GM12874 (cell line): ENCODE results near the gene PAIP2.
A peak's percentile ranks its signal among the peaks of the same experiment; 100 is the strongest.

Experiments used
- TF ChIP-seq, protein P1 (sequence below): IDR thresholded peaks from 2 replicates; pipeline ENCODE4 v1.5.1; 2011; ENCODE audit warnings: low read depth, mild to moderate bottlenecking, control low read depth, low read length, moderate library complexity; ENCODE audit not compliant: insufficient read depth

The PAIP2 gene

DNA sequence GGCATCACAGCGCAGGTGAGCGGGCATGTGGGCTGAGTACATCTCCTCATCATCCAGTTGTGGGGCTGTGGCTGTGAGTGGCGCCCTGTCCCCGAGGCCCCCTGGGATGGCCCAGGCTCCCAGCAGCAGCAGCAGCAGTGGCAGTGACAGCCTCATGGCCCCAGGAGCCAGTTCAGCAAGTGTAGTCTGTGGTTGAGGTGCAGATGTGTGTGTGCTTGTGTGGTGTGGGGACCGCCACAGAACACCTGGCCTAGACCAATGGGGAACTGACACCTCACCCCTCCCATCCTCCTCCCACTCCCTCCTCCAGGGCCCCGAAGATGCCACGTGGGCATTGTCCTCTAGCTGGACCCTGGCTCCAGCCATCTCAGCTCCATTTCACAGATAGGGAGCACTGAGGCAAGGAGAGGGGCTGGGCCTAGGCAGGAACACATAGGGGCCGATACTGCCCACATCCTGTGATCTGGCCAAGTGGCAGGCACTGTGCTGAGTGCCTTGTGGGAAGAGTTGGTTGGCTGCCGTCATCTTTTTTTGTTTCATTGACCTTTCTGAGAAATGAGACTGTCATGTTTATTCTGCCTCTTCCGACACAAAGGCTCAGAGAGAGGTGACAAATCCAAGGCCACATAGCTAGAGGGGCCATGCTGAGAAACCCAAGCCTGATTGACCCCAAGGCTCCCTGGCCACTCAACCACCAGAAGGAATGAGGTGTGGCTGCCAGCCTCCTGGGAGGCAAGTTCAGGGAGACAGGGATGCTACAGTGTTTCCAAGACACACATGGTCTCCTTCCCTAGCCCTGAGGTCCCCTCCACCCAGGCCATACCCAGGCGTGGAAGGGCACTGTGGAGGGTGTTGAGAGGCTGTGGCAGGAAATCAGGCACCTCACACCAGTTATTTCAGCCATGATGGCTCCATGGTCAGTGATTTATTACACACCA is 48.3 kb downstream of the PAIP2 start, which contains the start of gene MZB1:
Gene MZB1 (minus strand): TSS at position 213 of the 938 bp plus-strand sequence. CDS start 57 bp downstream, at position 156.
- TF ChIP-seq, protein P1, sequence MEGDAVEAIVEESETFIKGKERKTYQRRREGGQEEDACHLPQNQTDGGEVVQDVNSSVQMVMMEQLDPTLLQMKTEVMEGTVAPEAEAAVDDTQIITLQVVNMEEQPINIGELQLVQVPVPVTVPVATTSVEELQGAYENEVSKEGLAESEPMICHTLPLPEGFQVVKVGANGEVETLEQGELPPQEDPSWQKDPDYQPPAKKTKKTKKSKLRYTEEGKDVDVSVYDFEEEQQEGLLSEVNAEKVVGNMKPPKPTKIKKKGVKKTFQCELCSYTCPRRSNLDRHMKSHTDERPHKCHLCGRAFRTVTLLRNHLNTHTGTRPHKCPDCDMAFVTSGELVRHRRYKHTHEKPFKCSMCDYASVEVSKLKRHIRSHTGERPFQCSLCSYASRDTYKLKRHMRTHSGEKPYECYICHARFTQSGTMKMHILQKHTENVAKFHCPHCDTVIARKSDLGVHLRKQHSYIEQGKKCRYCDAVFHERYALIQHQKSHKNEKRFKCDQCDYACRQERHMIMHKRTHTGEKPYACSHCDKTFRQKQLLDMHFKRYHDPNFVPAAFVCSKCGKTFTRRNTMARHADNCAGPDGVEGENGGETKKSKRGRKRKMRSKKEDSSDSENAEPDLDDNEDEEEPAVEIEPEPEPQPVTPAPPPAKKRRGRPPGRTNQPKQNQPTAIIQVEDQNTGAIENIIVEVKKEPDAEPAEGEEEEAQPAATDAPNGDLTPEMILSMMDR = no peak

DNA sequence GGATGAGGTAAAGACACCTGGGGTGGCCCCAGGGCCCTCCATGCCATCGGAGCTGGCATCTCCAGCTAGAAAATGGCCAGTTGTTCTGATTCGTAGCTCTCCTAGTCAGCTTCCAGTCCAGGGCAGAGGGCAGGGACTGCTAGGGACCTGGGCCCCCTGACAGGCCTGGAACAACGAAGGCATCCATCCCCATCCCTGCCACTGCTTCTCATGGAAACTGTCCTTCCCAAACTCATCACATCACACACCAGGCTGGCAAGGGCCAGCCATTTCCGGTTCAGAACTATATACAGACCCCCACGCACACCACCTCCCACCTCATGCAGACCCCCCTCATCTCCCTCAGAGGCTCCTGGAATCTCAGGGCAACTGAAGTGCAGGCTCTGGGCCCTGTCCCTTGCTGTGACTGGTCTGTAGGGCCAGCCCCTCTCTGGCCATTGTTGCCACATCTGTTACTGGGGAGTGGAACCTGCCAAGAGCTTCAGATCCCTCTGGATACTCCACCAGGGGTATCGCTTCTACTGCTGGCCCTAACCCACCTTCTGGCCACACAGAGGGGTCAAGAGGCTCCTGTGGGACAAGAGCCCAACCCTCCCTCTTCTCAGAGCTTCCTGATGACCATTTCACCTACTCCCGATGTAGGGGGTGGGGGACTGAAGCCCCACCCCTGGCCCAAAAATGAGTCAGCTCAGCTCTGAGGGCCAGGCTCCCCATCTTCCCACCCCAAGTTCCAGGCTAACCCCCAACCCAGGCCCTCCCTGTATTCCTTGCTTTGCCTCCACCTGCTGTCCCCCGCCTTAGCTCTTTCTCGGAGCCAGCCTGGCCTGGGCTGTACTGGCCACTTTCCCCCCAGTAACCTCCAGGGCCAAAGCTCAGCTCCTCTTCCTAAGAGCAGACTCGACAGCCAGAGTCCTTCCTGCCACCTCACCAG is 49.2 kb downstream of the PAIP2 start:
- TF ChIP-seq, protein P1 = no peak

DNA sequence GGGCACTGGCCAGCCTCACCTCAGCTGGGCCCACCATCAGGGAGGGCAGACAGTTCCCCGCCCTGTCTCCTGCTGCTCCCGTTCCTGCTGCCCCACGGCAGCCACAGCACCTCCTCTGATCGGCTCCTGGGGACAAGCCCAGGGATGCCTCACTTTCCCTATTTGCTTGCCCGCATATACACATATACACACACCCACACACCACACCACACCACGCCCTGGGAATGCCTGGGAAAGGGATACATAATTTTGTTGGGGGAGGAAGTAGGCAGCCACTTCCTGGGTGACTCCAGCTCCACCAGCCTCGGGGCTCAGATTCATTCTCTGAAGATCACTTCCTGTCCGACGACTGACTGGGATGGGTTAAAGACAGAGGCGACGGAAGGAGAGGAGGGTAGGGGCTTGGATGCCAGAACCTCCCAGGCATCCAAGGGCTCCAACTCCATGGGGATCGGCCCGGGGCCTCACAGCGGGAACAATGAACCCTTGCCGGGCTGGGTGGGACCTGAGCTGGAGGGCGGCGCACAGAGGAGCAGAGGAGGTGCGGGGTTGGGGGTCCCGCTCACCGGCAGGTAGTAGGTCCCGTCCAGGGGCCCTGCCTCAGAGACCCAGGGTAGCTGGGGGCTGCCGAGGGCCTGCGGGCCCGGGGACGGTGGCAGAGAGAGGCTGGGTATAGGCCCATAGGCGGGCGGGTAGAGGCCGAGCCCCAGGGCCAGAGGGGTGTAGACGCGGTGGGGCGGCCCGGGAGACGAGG is 50.1 kb downstream of the PAIP2 start:
- TF ChIP-seq, protein P1 = no peak

DNA sequence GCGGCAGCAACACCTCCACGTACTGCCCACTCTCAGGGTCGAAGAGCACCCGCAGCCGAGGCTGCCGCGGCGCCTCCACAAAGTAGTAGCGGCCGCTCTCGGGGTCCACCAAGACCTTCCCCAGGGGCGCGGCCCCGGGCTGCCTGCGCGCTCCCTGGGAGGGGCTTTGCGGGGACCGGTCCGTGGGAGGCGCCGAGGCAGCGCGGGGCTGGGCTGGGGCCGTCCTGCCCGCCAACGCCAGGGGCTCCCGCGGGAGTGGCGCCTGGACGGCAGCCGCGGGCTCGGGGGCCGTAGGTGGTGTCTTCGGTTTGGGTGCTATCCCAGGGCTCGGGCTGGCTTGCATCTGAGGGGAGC is 50.6 kb downstream of the PAIP2 start:
- TF ChIP-seq, protein P1 = no peak

DNA sequence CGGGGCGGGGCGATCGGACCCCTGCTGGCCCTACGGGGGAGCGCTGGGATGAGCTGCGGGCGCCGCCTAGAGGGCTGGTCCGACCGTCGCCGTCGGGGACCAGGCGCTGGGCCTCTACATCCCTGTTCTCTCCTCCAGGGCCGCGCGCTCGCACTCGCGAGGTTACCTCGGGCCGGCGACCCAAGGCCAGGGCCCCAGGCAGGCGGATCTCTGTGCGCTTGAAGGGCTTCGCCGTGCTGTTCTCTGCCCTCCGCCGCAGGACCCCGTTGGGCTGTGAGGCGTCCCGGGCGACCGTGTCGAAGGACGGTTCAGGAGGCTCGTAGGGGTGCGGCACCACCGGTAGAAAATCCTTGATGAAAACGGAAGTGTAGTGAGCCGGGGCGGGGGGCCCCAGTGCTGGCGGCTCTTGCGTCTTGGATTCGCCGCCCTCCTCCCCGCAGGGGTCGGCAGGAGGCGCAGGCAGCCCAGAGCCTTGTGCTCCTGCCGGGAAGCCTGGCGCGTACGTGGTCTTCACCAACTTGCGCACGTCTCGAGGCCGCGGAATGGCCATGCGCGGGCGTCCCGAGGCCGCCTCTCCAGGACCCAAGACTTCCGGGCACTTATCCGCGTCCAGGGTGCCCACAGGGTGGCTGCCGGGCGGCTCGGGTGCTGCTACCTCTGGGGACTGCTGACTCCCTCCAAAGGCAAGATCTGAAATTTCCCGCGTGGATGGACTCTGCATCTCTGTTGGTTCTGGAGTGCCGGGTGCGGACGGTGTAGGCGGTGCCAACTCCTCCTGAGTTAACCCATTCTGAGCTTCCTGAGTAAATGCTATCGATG is 51.2 kb downstream of the PAIP2 start:
- TF ChIP-seq, protein P1 = peak; percentile 98

DNA sequence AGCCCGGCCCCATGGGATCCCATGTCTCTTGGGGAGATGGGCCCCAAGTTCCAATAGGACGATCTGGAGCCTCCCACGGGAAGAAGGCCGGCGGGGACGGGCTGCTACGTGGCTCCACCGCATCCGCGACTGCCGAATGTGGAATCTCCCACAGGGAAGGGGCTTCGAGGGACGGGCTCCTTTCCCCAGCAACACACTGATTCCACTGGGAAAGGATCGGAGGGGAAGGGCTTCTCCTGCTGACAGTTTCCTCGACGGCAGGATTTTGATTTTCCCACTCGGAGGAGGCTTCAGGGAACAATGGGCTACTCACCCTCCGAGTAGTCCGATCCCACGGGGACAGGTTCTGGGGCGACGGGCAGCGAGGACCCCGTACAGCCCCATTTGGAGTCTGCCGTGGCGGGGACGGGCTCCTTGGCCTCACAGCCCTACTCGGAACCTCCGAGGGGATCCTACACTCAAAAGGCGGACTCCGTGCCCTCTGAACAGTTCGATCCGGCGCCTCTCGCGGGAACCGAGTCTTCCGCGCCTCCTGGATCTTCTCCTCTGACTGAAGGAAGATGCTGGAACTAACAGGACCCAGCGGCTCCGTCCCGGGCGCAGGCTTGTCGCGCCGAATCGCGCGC is 52.0 kb downstream of the PAIP2 start:
- TF ChIP-seq, protein P1 = no peak
